Liver (tissue), 9 donors: Measurements from ENCODE around the gene ANKRD44. TPM values are rescaled to one million over a fixed set of nuclear protein-coding genes. Genes with fewer than 3 reads are reported as not detected.

Experiments used
- DNase-seq: peaks from one replicate; pipeline ENCODE4 v3.0.0-alpha.2; 2017; ENCODE audit warnings: low spot score
- H3K27ac ChIP-seq, 2 donors: one replicate each; pipeline ENCODE4 v1.7.0; 2013; ENCODE audit warnings: inconsistent platforms in 2 of 2, low read length in 2 of 2, control low read depth in 1 of 2, low read depth in 1 of 2, mild to moderate bottlenecking in 1 of 2
- H3K27me3 ChIP-seq, 4 donors: one replicate each; pipeline versions ENCODE4 v1.6.1 to v1.7.0; 2013; ENCODE audit warnings: low read length in 3 of 4, inconsistent platforms in 1 of 4, mild to moderate bottlenecking in 1 of 4, moderate library complexity in 1 of 4; ENCODE audit not compliant: control insufficient read depth in 4 of 4, insufficient read depth in 4 of 4
- H3K36me3 ChIP-seq, 4 donors: one replicate each; pipeline versions ENCODE4 v1.6.1 to v1.7.0; 2013; ENCODE audit warnings: low read length in 3 of 4, mild to moderate bottlenecking in 3 of 4, low read depth in 1 of 4, moderate library complexity in 1 of 4; ENCODE audit not compliant: control insufficient read depth in 4 of 4, insufficient read depth in 3 of 4
- H3K4me1 ChIP-seq, 4 donors: one replicate each; pipeline versions ENCODE4 v1.6.1 to v1.7.0; 2013; ENCODE audit warnings: low read length in 3 of 4, mild to moderate bottlenecking in 3 of 4, moderate library complexity in 1 of 4; ENCODE audit not compliant: control insufficient read depth in 4 of 4, insufficient read depth in 4 of 4
- H3K4me3 ChIP-seq, 3 donors: one replicate each; pipeline versions ENCODE4 v1.6.1 to v1.7.0; 2013; ENCODE audit warnings: low read length in 3 of 3, control low read depth in 1 of 3, low read depth in 1 of 3, mild to moderate bottlenecking in 1 of 3
- H3K9ac ChIP-seq, 2 donors: one replicate each; pipeline ENCODE4 v1.7.0; 2013; ENCODE audit warnings: low read length in 2 of 2, mild to moderate bottlenecking in 2 of 2, moderate library complexity in 2 of 2, control low read depth in 1 of 2, low read depth in 1 of 2
- H3K9me3 ChIP-seq, 4 donors: one replicate each; pipeline versions ENCODE4 v1.6.1 to v1.7.0; 2013; ENCODE audit warnings: low read length in 3 of 4; ENCODE audit not compliant: control insufficient read depth in 4 of 4
- EGR1 ChIP-seq, 2 donors: IDR thresholded peaks; 2 replicates each; pipeline ENCODE4 v1.6.1; 2016 to 2018; ENCODE audit warnings: antibody characterized with exemption in 2 of 2, low read depth in 2 of 2
- FOXA1 ChIP-seq: IDR thresholded peaks from 2 replicates; pipeline ENCODE4 v1.6.1; 2016; ENCODE audit warnings: antibody characterized with exemption
- FOXA2 ChIP-seq: IDR thresholded peaks from 2 replicates; pipeline ENCODE4 v1.6.1; 2016; ENCODE audit warnings: antibody characterized with exemption
- GABPA ChIP-seq, 2 donors: IDR thresholded peaks in 1 of 2; conservative IDR thresholded peaks in 1 of 2; 2 replicates each; pipeline ENCODE4 v1.6.1; 2016; ENCODE audit warnings: antibody characterized with exemption in 2 of 2, mild to moderate bottlenecking in 1 of 2, moderate library complexity in 1 of 2
- HNF4A ChIP-seq, 2 donors: conservative IDR thresholded peaks; 2 replicates each; pipeline ENCODE4 v1.6.1; 2016; ENCODE audit warnings: antibody characterized with exemption in 2 of 2, mild to moderate bottlenecking in 2 of 2
- HNF4G ChIP-seq: IDR thresholded peaks from 2 replicates; pipeline ENCODE4 v1.6.1; 2016; ENCODE audit warnings: antibody characterized with exemption
- JUND ChIP-seq, 2 donors: IDR thresholded peaks; 2 replicates each; pipeline ENCODE4 v1.6.1; 2016; ENCODE audit warnings: antibody characterized with exemption in 2 of 2
- NR2F2 ChIP-seq: IDR thresholded peaks from 2 replicates; pipeline ENCODE4 v1.6.1; 2016; ENCODE audit warnings: antibody characterized with exemption
- RAD21 ChIP-seq, 2 donors: IDR thresholded peaks; 2 replicates each; pipeline ENCODE4 v1.6.1; 2016; ENCODE audit warnings: antibody characterized with exemption in 2 of 2, mild to moderate bottlenecking in 2 of 2
- RXRA ChIP-seq, 2 donors: IDR thresholded peaks; 2 replicates each; pipeline ENCODE4 v1.6.1; 2017 to 2018; ENCODE audit warnings: antibody characterized with exemption in 2 of 2, mild to moderate bottlenecking in 1 of 2
- SP1 ChIP-seq: IDR thresholded peaks from 2 replicates; pipeline ENCODE4 v1.6.1; 2018; ENCODE audit warnings: antibody characterized with exemption, mild to moderate bottlenecking
- TAF1 ChIP-seq: conservative IDR thresholded peaks from 2 replicates; pipeline ENCODE4 v1.6.1; 2016; ENCODE audit warnings: antibody characterized with exemption, mild to moderate bottlenecking
- YY1 ChIP-seq: IDR thresholded peaks from 2 replicates; pipeline ENCODE4 v1.6.1; 2016; ENCODE audit warnings: antibody characterized with exemption, mild to moderate bottlenecking
- WGBS: extraction: QIAGEN DNeasy Blood & Tissue Kit; methylation state at CpG from one replicate; pipeline ENCODE4 v1.1.7; 2013; 5-methylcytosine and 5-hydroxymethylcytosine counted together
- polyA plus RNA-seq, 2 donors: library from polyadenylated mRNA; stranded (reverse) in 1 of 2; unstranded in 1 of 2; fragments of 200-250 nt in 1 of 2; fragments of >200 nt in 1 of 2; fragmentation: Nextera tagmentation in 1 of 2; extraction: Ambion mirVana in 1 of 2; gene quantifications; one replicate each; pipeline versions ENCODE4 v1.2.1 to v1.2.3, GENCODE V29; 2013 to 2015
- total RNA-seq, 2 donors: library from RNA; depleted of rRNA; stranded (reverse); fragments of >200 nt; gene quantifications; one replicate each; pipeline ENCODE4 v1.2.3, GENCODE V29; 2014
- TF ChIP-seq, protein P1 (sequence below): fragments of 150-350 bp; IDR thresholded peaks from 2 replicates; pipeline ENCODE4 v1.5.1; 2017; ENCODE audit warnings: improper control_type of control experiment, low read depth, low read length; ENCODE audit not compliant: missing input control
- TF ChIP-seq, protein P2 (sequence below): IDR thresholded peaks from 2 replicates; pipeline ENCODE4 v1.6.1; 2016; ENCODE audit warnings: antibody characterized with exemption
- TF ChIP-seq, protein P3 (sequence below): IDR thresholded peaks from 2 replicates; pipeline ENCODE4 v1.6.1; 2016; ENCODE audit warnings: antibody characterized with exemption
- TF ChIP-seq, protein P4 (sequence below): IDR thresholded peaks from 2 replicates; pipeline ENCODE4 v1.6.1; 2016; ENCODE audit warnings: antibody characterized with exemption
- donor health status: healthy.
- donor health status: healthy.
- donor health status: healthy.
- donor health status: healthy.
- donor health status: healthy.

Gene ANKRD44
- total and polyA plus RNA-seq, 4 donors = 3.8 to 18.2 (median 6.8) TPM

DNA sequence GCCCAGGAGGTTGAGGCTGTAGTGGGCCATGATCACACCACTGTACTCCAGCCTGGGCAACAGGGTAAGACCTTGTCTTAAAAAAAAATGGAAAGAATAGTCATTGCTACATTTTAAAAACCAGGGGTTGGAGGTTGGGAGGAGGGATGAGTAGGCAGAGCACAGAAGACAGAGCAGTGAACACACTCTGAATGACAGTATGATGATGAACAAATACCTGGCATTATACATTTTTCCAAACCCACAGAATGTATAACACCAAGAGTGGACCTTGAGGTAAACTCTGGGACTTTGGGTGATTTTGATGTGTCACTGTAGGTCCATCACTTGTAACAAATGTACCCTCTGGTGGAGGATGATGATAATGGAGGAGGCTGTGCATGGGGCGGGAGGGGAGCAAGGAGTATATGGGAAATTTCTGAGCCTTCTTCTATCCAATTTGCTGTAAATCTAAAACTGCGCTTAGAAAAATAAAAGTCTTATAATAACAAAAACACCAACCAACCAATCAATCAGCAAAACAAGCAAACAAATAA is 272.6 kb downstream of the ANKRD44 start:
- Histone ChIP-seq H3K4me3 (no peak overlapping the region), H3K9me3 (no peaks in the 10 kb centered on the region), H3K4me1 (no peaks in the 10 kb centered on the region), H3K36me3 (peaks cover 0 to 5% (median 0%) of the 10 kb centered on the region in 4 donors), H3K9ac (no peak overlapping the region), H3K27me3 (no peaks in the 10 kb centered on the region), H3K27ac (no peak overlapping the region)
- TF ChIP-seq, protein P1, sequence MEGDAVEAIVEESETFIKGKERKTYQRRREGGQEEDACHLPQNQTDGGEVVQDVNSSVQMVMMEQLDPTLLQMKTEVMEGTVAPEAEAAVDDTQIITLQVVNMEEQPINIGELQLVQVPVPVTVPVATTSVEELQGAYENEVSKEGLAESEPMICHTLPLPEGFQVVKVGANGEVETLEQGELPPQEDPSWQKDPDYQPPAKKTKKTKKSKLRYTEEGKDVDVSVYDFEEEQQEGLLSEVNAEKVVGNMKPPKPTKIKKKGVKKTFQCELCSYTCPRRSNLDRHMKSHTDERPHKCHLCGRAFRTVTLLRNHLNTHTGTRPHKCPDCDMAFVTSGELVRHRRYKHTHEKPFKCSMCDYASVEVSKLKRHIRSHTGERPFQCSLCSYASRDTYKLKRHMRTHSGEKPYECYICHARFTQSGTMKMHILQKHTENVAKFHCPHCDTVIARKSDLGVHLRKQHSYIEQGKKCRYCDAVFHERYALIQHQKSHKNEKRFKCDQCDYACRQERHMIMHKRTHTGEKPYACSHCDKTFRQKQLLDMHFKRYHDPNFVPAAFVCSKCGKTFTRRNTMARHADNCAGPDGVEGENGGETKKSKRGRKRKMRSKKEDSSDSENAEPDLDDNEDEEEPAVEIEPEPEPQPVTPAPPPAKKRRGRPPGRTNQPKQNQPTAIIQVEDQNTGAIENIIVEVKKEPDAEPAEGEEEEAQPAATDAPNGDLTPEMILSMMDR = no peak
- TF ChIP-seq, protein P2, sequence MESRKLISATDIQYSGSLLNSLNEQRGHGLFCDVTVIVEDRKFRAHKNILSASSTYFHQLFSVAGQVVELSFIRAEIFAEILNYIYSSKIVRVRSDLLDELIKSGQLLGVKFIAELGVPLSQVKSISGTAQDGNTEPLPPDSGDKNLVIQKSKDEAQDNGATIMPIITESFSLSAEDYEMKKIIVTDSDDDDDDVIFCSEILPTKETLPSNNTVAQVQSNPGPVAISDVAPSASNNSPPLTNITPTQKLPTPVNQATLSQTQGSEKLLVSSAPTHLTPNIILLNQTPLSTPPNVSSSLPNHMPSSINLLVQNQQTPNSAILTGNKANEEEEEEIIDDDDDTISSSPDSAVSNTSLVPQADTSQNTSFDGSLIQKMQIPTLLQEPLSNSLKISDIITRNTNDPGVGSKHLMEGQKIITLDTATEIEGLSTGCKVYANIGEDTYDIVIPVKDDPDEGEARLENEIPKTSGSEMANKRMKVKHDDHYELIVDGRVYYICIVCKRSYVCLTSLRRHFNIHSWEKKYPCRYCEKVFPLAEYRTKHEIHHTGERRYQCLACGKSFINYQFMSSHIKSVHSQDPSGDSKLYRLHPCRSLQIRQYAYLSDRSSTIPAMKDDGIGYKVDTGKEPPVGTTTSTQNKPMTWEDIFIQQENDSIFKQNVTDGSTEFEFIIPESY = no peak
- no peak for TF ChIP-seq YY1
- no peak for TF ChIP-seq RXRA (IDR thresholded peaks at IDR 0.05)
- TF ChIP-seq FOXA2 = no peak
- TF ChIP-seq JUND (IDR thresholded peaks at IDR 0.05) = no peak
- TF ChIP-seq GABPA (IDR thresholded peaks at IDR 0.05 in 1 of 2, conservative IDR thresholded peaks at IDR 0.05 in 1 of 2) = no peak
- TF ChIP-seq RAD21 (IDR thresholded peaks at IDR 0.05) = no peak
- no peak for TF ChIP-seq TAF1
- TF ChIP-seq NR2F2 = no peak
- TF ChIP-seq, protein P3, sequence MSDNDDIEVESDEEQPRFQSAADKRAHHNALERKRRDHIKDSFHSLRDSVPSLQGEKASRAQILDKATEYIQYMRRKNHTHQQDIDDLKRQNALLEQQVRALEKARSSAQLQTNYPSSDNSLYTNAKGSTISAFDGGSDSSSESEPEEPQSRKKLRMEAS = no peak
- TF ChIP-seq, protein P4, sequence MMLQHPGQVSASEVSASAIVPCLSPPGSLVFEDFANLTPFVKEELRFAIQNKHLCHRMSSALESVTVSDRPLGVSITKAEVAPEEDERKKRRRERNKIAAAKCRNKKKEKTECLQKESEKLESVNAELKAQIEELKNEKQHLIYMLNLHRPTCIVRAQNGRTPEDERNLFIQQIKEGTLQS = no peak
- no peak for DNase-seq
- WGBS = 99% methylated on average over 2 of the region's 2 CpGs

DNA sequence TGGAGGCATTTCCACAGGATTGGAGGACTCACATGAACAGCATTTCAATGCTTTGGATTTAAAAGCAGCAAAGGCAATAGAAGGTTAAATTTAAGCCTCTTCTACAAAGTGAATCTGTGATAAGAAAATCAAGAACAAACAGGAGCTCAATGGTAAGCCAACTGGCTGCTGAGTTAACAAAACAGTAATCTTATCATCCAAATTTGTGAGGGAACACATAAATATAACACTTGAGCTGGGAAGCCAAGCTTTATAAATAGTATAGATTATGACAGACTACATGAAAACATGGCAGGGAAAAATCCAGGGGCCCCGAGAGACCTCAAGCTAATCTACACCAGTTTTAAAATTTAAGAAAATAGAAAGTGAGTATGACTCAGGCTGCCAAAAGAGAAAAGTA is 275.6 kb downstream of the ANKRD44 start:
- H3K4me1 ChIP-seq = no peaks in the 10 kb centered on the region
- peaks cover 0 to 8% (median 0%) of the 10 kb centered on the region in 4 donors for H3K9me3 ChIP-seq
- no peak overlapping the region for H3K27ac ChIP-seq
- peaks cover 0 to 8% (median 0%) of the 10 kb centered on the region in 4 donors for H3K36me3 ChIP-seq
- no peak overlapping the region for H3K9ac ChIP-seq
- 88% methylated on average over 1 of the region's 1 CpG for WGBS
- H3K4me3 ChIP-seq = no peak overlapping the region
- no peak for DNase-seq
- TF ChIP-seq SP1 (no peak), FOXA1 (no peak), RAD21 (IDR thresholded peaks at IDR 0.05) (no peak), FOXA2 (no peak), EGR1 (IDR thresholded peaks at IDR 0.05; ENCODE audit: low read depth in 2 of 2) (no peak), NR2F2 (no peak), JUND (IDR thresholded peaks at IDR 0.05) (no peak), GABPA (IDR thresholded peaks at IDR 0.05 in 1 of 2, conservative IDR thresholded peaks at IDR 0.05 in 1 of 2) (no peak), HNF4G (no peak), HNF4A (conservative IDR thresholded peaks at IDR 0.05) (no peak), TAF1 (no peak)
- TF ChIP-seq, protein P4 = no peak
- TF ChIP-seq, protein P1 = no peak
- TF ChIP-seq, protein P2 = no peak
- TF ChIP-seq, protein P3 = no peak
- H3K27me3 ChIP-seq = no peaks in the 10 kb centered on the region
